ENCODE measurements around the gene HLA-DMB. TPM values are rescaled to one million over a fixed set of nuclear protein-coding genes. Genes with fewer than 3 reads are reported as not detected.

The HLA-DMB gene
- total RNA-seq, 4 donors from 2014 or later, result 4.3 to 8.1 (median 5.6) TPM

DNA sequence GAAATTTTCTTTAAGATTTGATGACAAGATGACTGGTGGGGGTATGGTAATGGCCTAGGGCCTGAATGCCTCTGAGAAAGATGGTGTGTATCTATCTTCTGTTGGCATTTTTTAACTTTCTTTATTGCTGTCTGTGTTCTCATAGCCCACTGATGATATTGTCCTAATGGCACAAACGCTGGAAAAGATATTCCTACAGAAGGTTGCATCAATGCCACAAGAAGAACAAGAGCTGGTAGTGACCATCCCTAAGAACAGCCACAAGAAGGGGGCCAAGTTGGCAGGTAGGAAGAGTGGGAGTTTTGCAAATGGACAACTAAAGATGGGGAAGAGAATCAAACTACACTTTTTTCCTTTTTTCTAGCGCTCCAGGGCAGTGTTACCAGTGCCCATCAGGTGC, 35.1 kb upstream of the HLA-DMB start:
- TF ChIP-seq CTCF (IDR thresholded peaks at IDR 0.05 in 4 of 5, conservative IDR thresholded peaks at IDR 0.05 in 1 of 5), result no peak
- no peak for TF ChIP-seq POLR2A (IDR thresholded peaks at IDR 0.05)
- DNase-seq (no peak), ATAC-seq (no peak)
- in situ Hi-C loops (cut with MboI; ENCODE audit: low sequenced_read_pairs in 4 of 4) (loop anchor here in 2 of 4 donors (5.0 to 25.0 kb wide), 2 partner anchors 39 to 89 kb away; no protein-coding TSS in a partner anchor), intact Hi-C loops (cut with DNase I; ENCODE audit: low total_unique reads) (no loop called here)
- peaks cover 4 to 78% of the 10 kb centered on the region in 2 donors for H3K36me3 ChIP-seq
- no peaks in the 10 kb centered on the region for H3K9me3 ChIP-seq
- H3K27me3 ChIP-seq, result no peaks in the 10 kb centered on the region
- peak overlapping the region in 1 of 4 donors; percentile 97 for H3K4me3 ChIP-seq
- peak overlapping the region in 3 of 4 donors; percentile 97 to 100 (median 99) for H3K27ac ChIP-seq
- H3K4me1 ChIP-seq, result peaks cover 34 to 50% of the 10 kb centered on the region in 2 donors

DNA sequence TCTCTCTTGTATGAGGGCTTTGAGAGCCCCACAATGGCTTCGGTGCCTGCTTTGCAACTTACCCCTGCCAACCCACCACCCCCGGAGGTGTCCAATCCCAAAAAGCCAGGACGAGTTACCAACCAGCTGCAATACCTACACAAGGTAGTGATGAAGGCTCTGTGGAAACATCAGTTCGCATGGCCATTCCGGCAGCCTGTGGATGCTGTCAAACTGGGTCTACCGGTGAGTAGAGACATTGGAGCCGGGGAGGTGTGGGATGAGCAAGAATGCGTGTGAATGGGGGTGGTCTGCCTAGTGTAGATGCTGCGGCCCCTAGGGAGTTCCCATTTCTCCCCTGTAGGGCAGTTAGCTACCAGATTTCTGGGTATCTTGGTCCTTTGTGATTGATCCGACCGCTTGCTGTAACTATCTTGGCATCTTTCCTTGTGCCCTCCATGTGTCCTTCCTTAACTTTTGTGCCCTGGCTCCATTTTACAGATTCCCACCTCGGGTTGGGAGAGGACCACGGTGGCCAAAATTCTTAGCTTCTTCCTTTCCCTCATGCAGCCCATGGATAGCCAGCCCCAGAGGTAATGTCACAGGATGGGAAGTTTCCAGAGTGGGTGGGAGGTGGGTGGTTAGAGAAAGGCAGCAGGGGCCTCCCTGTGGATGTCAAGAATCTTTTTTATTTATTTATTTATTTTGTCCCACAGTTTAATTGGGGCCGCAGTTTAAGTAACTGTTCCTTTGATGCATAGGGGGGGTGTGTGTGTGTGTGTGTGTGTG, 33.9 kb upstream of the HLA-DMB start:
- H3K4me3 ChIP-seq, result peak overlapping the region; percentile 95 to 97 (median 96)
- DNase-seq, result no peak
- H3K27me3 ChIP-seq, result no peaks in the 10 kb centered on the region
- no peaks in the 10 kb centered on the region for H3K9me3 ChIP-seq
- peaks cover 28 to 40% of the 10 kb centered on the region in 2 donors for H3K4me1 ChIP-seq
- in situ Hi-C loops (cut with MboI; ENCODE audit: low sequenced_read_pairs in 4 of 4), result loop anchor here (5.0 to 25.0 kb wide), 5 partner anchors 37 to 1012 kb away; partner anchors contain the start of genes AGER (in 3 of the 4), AGPAT1 (in 3 of the 4), GPSM3 (in 3 of the 4) and PBX2 (in 3 of the 4)
- intact Hi-C loops (cut with DNase I; ENCODE audit: low total_unique reads), result loop anchor here (5.0 kb wide), 2 partner anchors 1152 to 1312 kb away; partner anchors contain the start of genes C6orf47 and GPANK1
- peaks cover 2 to 66% of the 10 kb centered on the region in 2 donors for H3K36me3 ChIP-seq
- ATAC-seq, result no peak
- peak overlapping the region; percentile 80 to 100 (median 98) for H3K27ac ChIP-seq
- TF ChIP-seq POLR2A (IDR thresholded peaks at IDR 0.05) (no peak), CTCF (IDR thresholded peaks at IDR 0.05 in 4 of 5, conservative IDR thresholded peaks at IDR 0.05 in 1 of 5) (no peak)

- in situ Hi-C loops (cut with MboI; ENCODE audit: low sequenced_read_pairs in 4 of 4) (loop anchor here in 3 of 4 donors (25.0 kb wide), 3 partner anchors 438 to 1012 kb away; partner anchors contain the start of genes AGER (in 3 of the 3), AGPAT1 (in 3 of the 3), GPSM3 (in 3 of the 3) and PBX2 (in 3 of the 3)), intact Hi-C loops (cut with DNase I; ENCODE audit: low total_unique reads) (loop anchor here (5.0 kb wide), 2 partner anchors 1152 to 1312 kb away; partner anchors contain the start of genes C6orf47 and GPANK1)
- Histone ChIP-seq H3K27ac (peak overlapping the region; percentile 80 to 100 (median 98)), H3K4me1 (peaks cover 28 to 38% of the 10 kb centered on the region in 2 donors), H3K27me3 (no peaks in the 10 kb centered on the region), H3K4me3 (peak overlapping the region; percentile 95 to 97 (median 96)), H3K9me3 (no peaks in the 10 kb centered on the region), H3K36me3 (peaks cover 0 to 59% of the 10 kb centered on the region in 2 donors)
- TF ChIP-seq CTCF (IDR thresholded peaks at IDR 0.05 in 4 of 5, conservative IDR thresholded peaks at IDR 0.05 in 1 of 5), result no peak
- no peak for TF ChIP-seq POLR2A (IDR thresholded peaks at IDR 0.05)
- DNase-seq (no peak), ATAC-seq (no peak)
These were observed 33.1 kb upstream of the HLA-DMB start for GRCh38 chr6:32974016-32974333.

- TF ChIP-seq CTCF (IDR thresholded peaks at IDR 0.05 in 4 of 5, conservative IDR thresholded peaks at IDR 0.05 in 1 of 5) (no peak), POLR2A (IDR thresholded peaks at IDR 0.05) (no peak)
- H3K36me3 ChIP-seq, result peaks cover 0 to 53% of the 10 kb centered on the region in 2 donors
- peak overlapping the region; percentile 80 to 100 (median 98) for H3K27ac ChIP-seq
- peak overlapping the region; percentile 95 to 97 (median 96) for H3K4me3 ChIP-seq
- H3K27me3 ChIP-seq, result no peaks in the 10 kb centered on the region
- ATAC-seq (no peak), DNase-seq (no peak)
- no peaks in the 10 kb centered on the region for H3K9me3 ChIP-seq
- H3K4me1 ChIP-seq, result peaks cover 28 to 38% of the 10 kb centered on the region in 2 donors
- in situ Hi-C loops (cut with MboI; ENCODE audit: low sequenced_read_pairs in 4 of 4) (loop anchor here in 3 of 4 donors (25.0 kb wide), 3 partner anchors 439 to 1011 kb away; partner anchors contain the start of genes AGER (in 3 of the 3), AGPAT1 (in 3 of the 3), GPSM3 (in 3 of the 3) and PBX2 (in 3 of the 3)), intact Hi-C loops (cut with DNase I; ENCODE audit: low total_unique reads) (loop anchor here (5.0 kb wide), 2 partner anchors 1151 to 1311 kb away; partner anchors contain the start of genes C6orf47 and GPANK1)
These were observed 32.6 kb upstream of the HLA-DMB start for GRCh38 chr6:32973144-32974015.
